ENCODE measurements around the gene AMD1.

The AMD1 gene

GRCh38 chr6:110876170-110876773, 1.7 kb downstream of the AMD1 start:
- no peak for TF ChIP-seq CTCF (IDR thresholded peaks at IDR 0.05; ENCODE audit: insufficient read depth, low read length, poor library complexity, severe bottlenecking)
- H3K27me3 ChIP-seq (replicated peaks; ENCODE audit: control insufficient read depth, insufficient read depth, low read length), result no peaks in the 10 kb centered on the region
- peak; percentile 80 for DNase-seq (ENCODE audit: extremely low read depth, insufficient read length)
- H3K4me3 ChIP-seq (replicated peaks; ENCODE audit: low read depth, low read length), result peak overlapping the region; percentile 76
- no peaks in the 10 kb centered on the region; the same call in 1 of the 2 replicates for H3K36me3 ChIP-seq (ENCODE audit: control insufficient read depth, insufficient read depth, low read length)

GRCh38 chr6:110876806-110877564, 2.4 kb downstream of the AMD1 start:
- no peaks in the 10 kb centered on the region; the same call in 1 of the 2 replicates for H3K36me3 ChIP-seq (ENCODE audit: control insufficient read depth, insufficient read depth, low read length)
- H3K27me3 ChIP-seq (replicated peaks; ENCODE audit: control insufficient read depth, insufficient read depth, low read length), result no peaks in the 10 kb centered on the region
- H3K4me3 ChIP-seq (replicated peaks; ENCODE audit: low read depth, low read length), result peak overlapping the region; percentile 76
- no peak for TF ChIP-seq CTCF (IDR thresholded peaks at IDR 0.05; ENCODE audit: insufficient read depth, low read length, poor library complexity, severe bottlenecking)
- DNase-seq (ENCODE audit: extremely low read depth, insufficient read length), result no peak

- no peak for TF ChIP-seq CTCF (IDR thresholded peaks at IDR 0.05; ENCODE audit: insufficient read depth, low read length, poor library complexity, severe bottlenecking)
- Histone ChIP-seq H3K4me3 (replicated peaks; ENCODE audit: low read depth, low read length) (peak overlapping the region; percentile 76), H3K27me3 (replicated peaks; ENCODE audit: control insufficient read depth, insufficient read depth, low read length) (no peaks in the 10 kb centered on the region), H3K36me3 (ENCODE audit: control insufficient read depth, insufficient read depth, low read length) (no peaks in the 10 kb centered on the region; the same call in 1 of the 2 replicates)
- DNase-seq (ENCODE audit: extremely low read depth, insufficient read length), result no peak
Observed at GRCh38 chr6:110877569-110877968, 3.0 kb downstream of the AMD1 start.

GRCh38 chr6:110878751-110879522, 4.4 kb downstream of the AMD1 start:
- H3K27me3 ChIP-seq (replicated peaks; ENCODE audit: control insufficient read depth, insufficient read depth, low read length), result no peaks in the 10 kb centered on the region
- peak; percentile 83 for TF ChIP-seq CTCF (IDR thresholded peaks at IDR 0.05; ENCODE audit: insufficient read depth, low read length, poor library complexity, severe bottlenecking)
- DNase-seq (ENCODE audit: extremely low read depth, insufficient read length), result no peak
- no peaks in the 10 kb centered on the region; the same call in 1 of the 2 replicates for H3K36me3 ChIP-seq (ENCODE audit: control insufficient read depth, insufficient read depth, low read length)
- H3K4me3 ChIP-seq (replicated peaks; ENCODE audit: low read depth, low read length), result peak overlapping the region; percentile 42

GRCh38 chr6:110880651-110881050, 6.1 kb downstream of the AMD1 start:
- Histone ChIP-seq H3K4me3 (replicated peaks; ENCODE audit: low read depth, low read length) (no peak overlapping the region), H3K36me3 (ENCODE audit: control insufficient read depth, insufficient read depth, low read length) (no peaks in the 10 kb centered on the region; the same call in 1 of the 2 replicates), H3K27me3 (replicated peaks; ENCODE audit: control insufficient read depth, insufficient read depth, low read length) (no peaks in the 10 kb centered on the region)
- DNase-seq (ENCODE audit: extremely low read depth, insufficient read length), result no peak
- no peak for TF ChIP-seq CTCF (IDR thresholded peaks at IDR 0.05; ENCODE audit: insufficient read depth, low read length, poor library complexity, severe bottlenecking)

Measured in GM06990 (cell line).